PC-3 (cell line): ENCODE measurements around the gene LRCOL1. TPM values are rescaled to one million over a fixed set of nuclear protein-coding genes. Genes with fewer than 3 reads are reported as not detected.

ENCODE experiments used
- ATAC-seq: fragments of 200-7000 bp; cut with Tn5 transposase; 2 replicates; pipeline ENCODE4 v1.9.1; 2020; ENCODE audit warnings: mild to moderate bottlenecking, moderate library complexity
- BruUV-seq: library from RNA; stranded (reverse); fragments of 400-500 nt; replicated peaks from 2 replicates; lab custom pipeline; 2021; lab: Mats Ljungman, UMichigan
- CTCF ChIA-PET: fragments of 300-600 bp; sonication (Branson Sonifier 250); formaldehyde crosslinking; loops from one replicate; lab custom pipeline; 2022; ENCODE audit warnings: antibody characterized with exemption; lab: Charles Lee
- POLR2A ChIA-PET: fragments of 300-600 bp; sonication (Branson Sonifier 250); formaldehyde crosslinking; loops from one replicate; lab custom pipeline; 2022; ENCODE audit warnings: antibody characterized with exemption; ENCODE audit not compliant: unreplicated experiment; lab: Charles Lee
- DNase-seq: peaks from one replicate; pipeline ENCODE4 v3.0.0-alpha.2; 2015
- H2AFZ ChIP-seq: fragments of 300-600 bp; sonication (generic); 2 replicates; pipeline ENCODE4 v1.6.0; 2016; ENCODE audit warnings: antibody characterized with exemption, low read length
- H3F3A ChIP-seq: fragments of 300-600 bp; sonication (generic); one replicate; pipeline ENCODE4 v1.6.0; 2017; ENCODE audit warnings: antibody characterized with exemption, low read length, control low read depth, mild to moderate bottlenecking; ENCODE audit not compliant: unreplicated experiment
- H3K27ac ChIP-seq: fragments of 300-600 bp; sonication (generic); 2 replicates; pipeline ENCODE4 v1.5.1; 2016; ENCODE audit warnings: mild to moderate bottlenecking, low read length
- H3K27me3 ChIP-seq: fragments of 300-600 bp; sonication (generic); 2 replicates; pipeline ENCODE4 v1.6.1; 2016; ENCODE audit warnings: low read length, mixed read lengths
- H3K36me3 ChIP-seq: fragments of 300-600 bp; sonication (generic); 2 replicates; pipeline ENCODE4 v1.6.1; 2016; ENCODE audit warnings: low read depth, mixed run types, low read length, mixed read lengths
- H3K4me1 ChIP-seq: fragments of 300-600 bp; sonication (generic); 2 replicates; pipeline ENCODE4 v1.5.1; 2016; ENCODE audit warnings: low read length; ENCODE audit not compliant: insufficient read depth
- H3K4me2 ChIP-seq: fragments of 300-600 bp; sonication (generic); 2 replicates; pipeline ENCODE4 v1.6.0; 2016; ENCODE audit warnings: low read length
- H3K4me3 ChIP-seq: fragments of 300-600 bp; sonication (generic); 2 replicates; pipeline ENCODE4 v1.5.1; 2016; ENCODE audit warnings: mild to moderate bottlenecking, low read length, mixed read lengths
- H3K79me2 ChIP-seq: fragments of 300-600 bp; sonication (generic); 2 replicates; pipeline ENCODE4 v1.6.1; 2017; ENCODE audit warnings: low read length, mixed read lengths
- H3K9ac ChIP-seq: fragments of 300-600 bp; sonication (generic); 2 replicates; pipeline ENCODE4 v1.6.0; 2016; ENCODE audit warnings: mild to moderate bottlenecking, low read length
- H3K9me2 ChIP-seq: fragments of 300-600 bp; sonication (generic); replicated peaks from 2 replicates; pipeline ENCODE4 v1.6.1; 2016; ENCODE audit warnings: mixed run types, low read length, mixed read lengths
- H3K9me3 ChIP-seq: fragments of 300-600 bp; sonication (generic); 2 replicates; pipeline ENCODE4 v1.6.1; 2016; ENCODE audit warnings: low read length, mixed read lengths
- H4K20me1 ChIP-seq: fragments of 300-600 bp; sonication (generic); 2 replicates; pipeline ENCODE4 v1.6.1; 2016; ENCODE audit warnings: low read length, mixed read lengths
- EZH2 ChIP-seq: fragments of 300-600 bp; sonication (generic); IDR thresholded peaks from one replicate; pipeline ENCODE4 v1.6.1; 2017; ENCODE audit warnings: antibody characterized with exemption, mild to moderate bottlenecking, low read length; ENCODE audit not compliant: unreplicated experiment
- EZH2phosphoT487 ChIP-seq: fragments of 300-600 bp; sonication (generic); IDR thresholded peaks from 2 replicates; pipeline ENCODE4 v1.6.1; 2018; ENCODE audit warnings: mild to moderate bottlenecking, antibody characterized with exemption, low read length, borderline replicate concordance
- intact Hi-C: fragments of 100-400 bp; cut with micrococcal nuclease; formaldehyde crosslinking; loops from 2 replicates; pipeline ENCODE4 v1.9.0; 2023
- total RNA-seq: library from RNA; depleted of rRNA; stranded (reverse); fragments of >200 nt; gene quantifications from 2 replicates; pipeline ENCODE4 v1.2.3, GENCODE V29; 2014
- TF ChIP-seq, protein P1 (sequence below): fragments of 300-600 bp; sonication (generic); conservative IDR thresholded peaks from 2 replicates; pipeline ENCODE4 v1.5.1; 2017; ENCODE audit warnings: antibody characterized with exemption, low read depth, mild to moderate bottlenecking, low read length

Gene LRCOL1
- total RNA-seq, 1 experiment from 2014 or later: not detected

DNA sequence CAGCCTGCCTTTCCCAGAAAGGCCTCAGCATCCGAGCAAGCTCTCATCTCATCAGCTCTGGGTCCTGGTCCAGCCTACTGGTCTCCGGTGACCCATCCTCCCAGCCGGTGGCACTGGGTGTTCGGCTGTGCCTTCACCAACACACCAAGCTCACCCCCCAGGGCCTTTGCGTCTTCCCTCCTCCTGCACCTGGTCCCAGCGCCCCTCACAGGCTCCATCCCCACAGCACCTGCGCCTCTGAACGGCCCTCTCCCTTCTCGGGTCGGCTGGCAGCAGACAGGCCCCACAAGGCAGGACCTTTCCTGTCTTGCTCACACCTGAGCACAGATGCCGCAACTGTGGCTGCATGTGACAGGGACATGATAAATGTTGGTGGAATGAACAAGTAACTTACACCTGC, 21.3 kb upstream of the LRCOL1 start:
- H3F3A ChIP-seq: no peaks in the 10 kb centered on the region
- H3K27me3 ChIP-seq: no peaks in the 10 kb centered on the region
- DNase-seq (no peak), ATAC-seq (no peak)
- no peak overlapping the region for H3K4me2 ChIP-seq
- intact Hi-C loops: no loop called here
- TF ChIP-seq EZH2 (no peak), EZH2phosphoT487 (no peak)
- no peak overlapping the region for H3K9ac ChIP-seq
- H4K20me1 ChIP-seq: no peaks in the 10 kb centered on the region
- BruUV-seq: no TSS peak
- H3K4me1 ChIP-seq: no peaks in the 10 kb centered on the region
- no peak overlapping the region for H3K4me3 ChIP-seq
- no peak overlapping the region for H3K27ac ChIP-seq
- H3K79me2 ChIP-seq: no peaks in the 10 kb centered on the region
- H3K9me3 ChIP-seq: no peaks in the 10 kb centered on the region
- peaks cover 44% of the 10 kb centered on the region for H3K36me3 ChIP-seq
- no peak overlapping the region for H2AFZ ChIP-seq
- ChIA-PET POLR2A (no interaction called here), CTCF (no interaction called here)
- H3K9me2 ChIP-seq: no peaks in the 10 kb centered on the region

DNA sequence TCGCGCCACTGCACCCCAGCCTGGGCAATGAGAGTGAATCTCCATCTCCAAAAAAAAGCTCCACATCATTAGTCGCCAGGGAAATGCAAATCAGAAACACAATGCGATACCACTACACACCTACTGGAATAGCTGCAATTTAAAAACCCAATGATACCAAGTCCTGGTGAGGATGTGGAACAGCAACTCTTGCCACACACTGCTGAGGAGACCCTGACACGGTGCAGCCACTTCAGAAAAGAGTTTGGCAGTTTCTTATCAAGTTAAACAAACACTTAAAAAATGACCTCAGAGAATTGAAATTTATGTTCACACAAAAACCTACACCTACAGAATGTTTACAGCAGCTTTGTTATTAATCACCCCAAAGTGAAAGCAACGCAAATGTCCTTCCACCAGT, 20.3 kb upstream of the LRCOL1 start:
- no peak overlapping the region for H3K9ac ChIP-seq
- no peaks in the 10 kb centered on the region for H3K27me3 ChIP-seq
- ATAC-seq: no peak
- DNase-seq: no peak
- no peaks in the 10 kb centered on the region for H3F3A ChIP-seq
- no peaks in the 10 kb centered on the region for H3K4me1 ChIP-seq
- no TSS peak for BruUV-seq
- ChIA-PET CTCF (no interaction called here), POLR2A (no interaction called here)
- peaks cover 39% of the 10 kb centered on the region for H3K36me3 ChIP-seq
- no peaks in the 10 kb centered on the region for H3K9me3 ChIP-seq
- H3K27ac ChIP-seq: no peak overlapping the region
- no peak overlapping the region for H3K4me2 ChIP-seq
- H3K9me2 ChIP-seq: no peaks in the 10 kb centered on the region
- no peak overlapping the region for H3K4me3 ChIP-seq
- intact Hi-C loops: no loop called here
- H2AFZ ChIP-seq: no peak overlapping the region
- no peaks in the 10 kb centered on the region for H4K20me1 ChIP-seq
- H3K79me2 ChIP-seq: no peaks in the 10 kb centered on the region
- TF ChIP-seq EZH2phosphoT487: no peak
- TF ChIP-seq, protein P1, sequence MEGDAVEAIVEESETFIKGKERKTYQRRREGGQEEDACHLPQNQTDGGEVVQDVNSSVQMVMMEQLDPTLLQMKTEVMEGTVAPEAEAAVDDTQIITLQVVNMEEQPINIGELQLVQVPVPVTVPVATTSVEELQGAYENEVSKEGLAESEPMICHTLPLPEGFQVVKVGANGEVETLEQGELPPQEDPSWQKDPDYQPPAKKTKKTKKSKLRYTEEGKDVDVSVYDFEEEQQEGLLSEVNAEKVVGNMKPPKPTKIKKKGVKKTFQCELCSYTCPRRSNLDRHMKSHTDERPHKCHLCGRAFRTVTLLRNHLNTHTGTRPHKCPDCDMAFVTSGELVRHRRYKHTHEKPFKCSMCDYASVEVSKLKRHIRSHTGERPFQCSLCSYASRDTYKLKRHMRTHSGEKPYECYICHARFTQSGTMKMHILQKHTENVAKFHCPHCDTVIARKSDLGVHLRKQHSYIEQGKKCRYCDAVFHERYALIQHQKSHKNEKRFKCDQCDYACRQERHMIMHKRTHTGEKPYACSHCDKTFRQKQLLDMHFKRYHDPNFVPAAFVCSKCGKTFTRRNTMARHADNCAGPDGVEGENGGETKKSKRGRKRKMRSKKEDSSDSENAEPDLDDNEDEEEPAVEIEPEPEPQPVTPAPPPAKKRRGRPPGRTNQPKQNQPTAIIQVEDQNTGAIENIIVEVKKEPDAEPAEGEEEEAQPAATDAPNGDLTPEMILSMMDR: no peak
- no peak for TF ChIP-seq EZH2

DNA sequence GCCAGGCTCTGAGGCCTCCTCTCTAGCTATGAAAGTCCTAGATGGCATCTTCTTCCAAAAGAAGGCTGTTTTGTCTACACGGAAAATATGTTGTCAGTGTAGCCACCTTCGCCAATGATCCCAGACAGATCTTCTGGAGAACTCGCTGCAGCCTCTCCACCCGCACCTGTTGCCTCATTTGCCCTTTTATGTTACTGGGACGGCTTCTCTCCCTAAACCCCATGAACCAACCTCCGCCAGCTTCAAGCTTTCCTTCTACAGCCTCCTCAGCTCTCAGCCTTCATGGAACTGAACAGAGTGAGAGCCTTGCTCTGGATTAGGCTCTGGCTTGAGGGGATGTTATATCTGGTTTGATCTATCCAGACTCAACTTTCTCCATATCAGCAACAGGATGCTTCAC, 18.9 kb upstream of the LRCOL1 start:
- H3K9me3 ChIP-seq: no peaks in the 10 kb centered on the region
- H3K27ac ChIP-seq: no peak overlapping the region
- no TSS peak for BruUV-seq
- intact Hi-C loops: no loop called here
- no peaks in the 10 kb centered on the region for H3K27me3 ChIP-seq
- H3K79me2 ChIP-seq: no peaks in the 10 kb centered on the region
- H4K20me1 ChIP-seq: no peaks in the 10 kb centered on the region
- no peaks in the 10 kb centered on the region for H3K4me1 ChIP-seq
- CTCF ChIA-PET: no interaction called here
- peaks cover 40% of the 10 kb centered on the region for H3K36me3 ChIP-seq
- H2AFZ ChIP-seq: no peak overlapping the region
- no peaks in the 10 kb centered on the region for H3F3A ChIP-seq
- POLR2A ChIA-PET: no interaction called here
- TF ChIP-seq EZH2phosphoT487: no peak
- TF ChIP-seq, protein P1: no peak
- TF ChIP-seq EZH2: no peak
- H3K9me2 ChIP-seq: no peaks in the 10 kb centered on the region
- H3K4me3 ChIP-seq: no peak overlapping the region
- no peak overlapping the region for H3K9ac ChIP-seq
- DNase-seq (no peak), ATAC-seq (no peak)
- H3K4me2 ChIP-seq: no peak overlapping the region
